HG03439 (cell line): Measurements from ENCODE around the gene CASP12.
"Not testable (repeated sequence)": the region's sequence is repeated elsewhere in the genome, so short reads cannot be mapped to it uniquely, and the experiment has no call there.

Experiments used
- ATAC-seq: cut with Tn5 transposase; IDR thresholded peaks from one replicate; pipeline ENCODE4 v1.9.1; 2021; ENCODE audit warnings: mild to moderate bottlenecking, moderate library complexity; ENCODE audit not compliant: unreplicated experiment

Gene CASP12

DNA sequence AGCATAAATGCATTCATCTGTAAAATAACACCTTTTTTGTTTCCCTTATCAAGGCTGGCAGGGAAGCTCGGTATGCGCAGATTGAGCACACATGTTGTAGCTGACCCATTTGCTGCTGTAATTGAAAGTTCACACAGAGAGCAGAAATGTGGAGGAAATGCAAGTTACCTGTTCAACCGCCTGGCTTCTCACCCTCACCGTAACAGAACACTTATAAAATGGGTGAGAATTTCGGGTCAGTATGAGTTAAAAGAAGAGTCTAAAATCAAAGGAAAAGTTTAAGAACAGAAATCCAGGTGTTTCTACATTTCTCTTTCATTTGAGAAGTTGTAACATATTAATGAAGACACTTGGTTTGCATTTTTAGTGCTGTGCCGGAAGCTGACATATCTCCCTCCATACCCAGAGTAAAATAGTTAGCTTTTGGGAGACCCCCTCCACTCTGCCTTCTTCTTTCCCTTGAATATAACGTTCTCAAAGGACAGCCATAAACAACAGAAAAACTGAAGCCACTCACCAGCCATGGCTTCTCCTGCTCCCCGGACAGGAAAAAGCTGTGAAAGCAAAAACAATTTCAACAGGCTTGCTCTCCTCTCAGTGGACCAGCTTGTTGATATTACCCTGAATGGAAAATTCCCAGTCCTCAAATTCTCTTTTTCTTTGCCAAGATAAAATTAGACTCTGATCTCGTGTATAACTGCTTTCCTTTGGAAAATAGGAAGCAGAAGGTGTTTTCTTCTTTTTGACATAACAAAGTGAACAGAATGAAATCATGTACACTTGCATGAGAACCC is at the start of gene CASP12:
Gene CASP12, minus strand, starts transcription at position 570 of the 794 bp plus-strand sequence.
- ATAC-seq = no peak

DNA sequence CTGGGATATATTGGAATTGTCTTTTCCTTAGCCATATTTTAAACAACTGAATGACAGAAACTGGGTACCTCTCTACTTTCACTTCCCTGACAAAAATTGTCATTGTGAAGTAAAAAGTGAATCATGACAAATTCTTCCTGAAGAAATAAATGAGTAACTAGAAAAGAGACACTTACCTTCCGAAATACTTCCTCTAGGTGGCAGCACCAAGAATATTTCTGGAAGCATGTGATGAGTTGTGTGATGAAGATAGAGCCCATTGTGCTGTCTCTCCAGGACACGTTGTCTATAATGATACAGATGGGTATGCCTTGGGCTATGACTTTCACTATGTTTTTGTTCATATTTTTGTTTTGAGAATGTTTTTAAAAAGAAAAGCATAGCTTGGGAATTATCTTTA is 48.6 kb upstream of the CASP12 start:
- peak; percentile 87 for ATAC-seq

DNA sequence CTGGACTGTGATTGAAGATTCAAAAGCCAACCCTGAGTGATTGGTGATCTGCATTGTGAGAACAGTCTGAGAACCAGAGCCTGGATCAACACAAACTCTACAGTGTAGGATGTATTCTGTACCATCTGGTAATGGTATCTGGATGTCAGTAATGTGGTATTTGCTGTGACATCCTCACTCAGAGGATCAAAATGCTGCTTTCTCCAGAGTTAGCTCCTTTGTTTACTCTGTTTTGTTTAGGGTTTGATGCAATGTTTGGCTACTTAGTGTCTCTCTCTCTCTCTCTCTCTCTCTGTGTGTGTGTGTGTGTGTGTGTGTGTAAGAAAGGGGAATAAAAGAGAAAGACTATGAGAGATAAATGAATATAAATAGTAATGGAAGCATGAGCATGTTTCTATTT is 45.8 kb upstream of the CASP12 start:
- ATAC-seq = no peak

DNA sequence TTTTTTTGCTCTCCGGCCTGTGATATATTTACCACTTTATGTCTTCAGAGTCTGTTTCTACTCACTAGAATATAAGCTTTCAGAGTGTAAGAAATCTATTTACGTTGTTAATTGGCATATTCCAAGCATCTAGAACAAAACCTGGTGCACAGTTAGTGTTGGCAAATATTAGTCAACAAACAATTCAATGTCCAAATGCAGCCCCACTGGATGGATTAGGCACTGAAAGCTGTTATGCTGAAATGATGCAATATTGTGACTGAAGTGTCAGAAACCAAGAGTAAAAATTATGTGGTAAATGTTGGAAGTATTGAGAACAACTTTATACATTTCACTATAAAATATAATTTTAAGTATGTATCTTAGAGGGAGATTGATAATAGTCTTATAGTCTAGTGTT is 45.3 kb upstream of the CASP12 start:
- no peak for ATAC-seq

DNA sequence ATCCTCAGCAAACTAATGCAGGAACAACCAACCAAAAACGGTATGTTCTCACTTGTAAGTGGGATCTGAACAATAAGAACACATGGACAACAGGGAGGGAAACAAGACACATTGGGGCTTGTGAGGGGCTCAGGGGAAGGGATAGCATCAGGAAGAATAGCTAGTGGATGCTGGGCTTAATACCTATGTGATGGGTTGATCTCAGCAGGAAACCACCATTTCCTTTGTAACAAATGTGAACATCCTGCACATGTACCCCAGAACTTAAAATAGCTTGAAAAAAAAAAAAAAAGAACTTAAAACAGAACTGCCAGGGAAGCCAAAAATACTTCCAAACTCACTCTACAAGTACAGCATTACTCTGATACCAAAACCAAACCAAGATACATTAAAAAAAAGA is 36.3 kb upstream of the CASP12 start:
- ATAC-seq = no peak

DNA sequence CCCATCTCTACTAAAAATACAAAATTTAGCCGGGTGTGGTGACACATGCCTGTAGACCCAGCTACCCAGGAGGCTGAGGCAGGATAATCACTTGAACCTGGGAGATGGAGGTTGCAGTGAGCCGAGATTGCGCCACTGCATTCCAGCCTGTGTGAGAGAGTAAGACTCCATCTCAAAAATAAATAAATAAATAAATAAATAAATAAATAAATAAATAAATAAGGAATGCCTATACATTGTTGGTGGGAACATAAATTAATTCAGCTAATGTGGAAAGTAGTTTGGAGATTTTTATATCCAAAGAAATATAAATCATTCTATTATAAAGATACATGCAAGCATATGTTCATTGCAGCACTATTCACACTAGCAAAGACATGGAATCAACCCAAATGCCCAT is 35.8 kb upstream of the CASP12 start:
- ATAC-seq = not testable (repeated sequence)

DNA sequence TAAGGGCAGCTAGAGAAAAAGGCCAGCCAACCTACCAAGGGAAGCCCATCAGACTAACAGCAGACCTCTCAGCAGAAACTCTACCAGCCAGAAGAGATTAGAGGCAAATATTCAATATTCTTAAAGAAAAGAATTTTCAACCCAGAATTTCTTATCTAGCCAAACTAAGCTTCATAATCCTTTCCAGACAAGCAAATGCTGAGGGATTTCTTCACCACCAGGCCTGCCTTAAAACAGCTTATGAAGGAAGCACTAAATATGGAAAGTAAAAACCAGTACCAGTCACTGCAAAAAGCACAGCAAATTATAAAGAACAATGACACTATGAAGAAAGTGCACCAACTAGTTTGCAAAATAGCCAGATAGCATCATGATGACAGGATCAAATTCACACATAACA is 30.6 kb upstream of the CASP12 start:
- ATAC-seq = no peak

DNA sequence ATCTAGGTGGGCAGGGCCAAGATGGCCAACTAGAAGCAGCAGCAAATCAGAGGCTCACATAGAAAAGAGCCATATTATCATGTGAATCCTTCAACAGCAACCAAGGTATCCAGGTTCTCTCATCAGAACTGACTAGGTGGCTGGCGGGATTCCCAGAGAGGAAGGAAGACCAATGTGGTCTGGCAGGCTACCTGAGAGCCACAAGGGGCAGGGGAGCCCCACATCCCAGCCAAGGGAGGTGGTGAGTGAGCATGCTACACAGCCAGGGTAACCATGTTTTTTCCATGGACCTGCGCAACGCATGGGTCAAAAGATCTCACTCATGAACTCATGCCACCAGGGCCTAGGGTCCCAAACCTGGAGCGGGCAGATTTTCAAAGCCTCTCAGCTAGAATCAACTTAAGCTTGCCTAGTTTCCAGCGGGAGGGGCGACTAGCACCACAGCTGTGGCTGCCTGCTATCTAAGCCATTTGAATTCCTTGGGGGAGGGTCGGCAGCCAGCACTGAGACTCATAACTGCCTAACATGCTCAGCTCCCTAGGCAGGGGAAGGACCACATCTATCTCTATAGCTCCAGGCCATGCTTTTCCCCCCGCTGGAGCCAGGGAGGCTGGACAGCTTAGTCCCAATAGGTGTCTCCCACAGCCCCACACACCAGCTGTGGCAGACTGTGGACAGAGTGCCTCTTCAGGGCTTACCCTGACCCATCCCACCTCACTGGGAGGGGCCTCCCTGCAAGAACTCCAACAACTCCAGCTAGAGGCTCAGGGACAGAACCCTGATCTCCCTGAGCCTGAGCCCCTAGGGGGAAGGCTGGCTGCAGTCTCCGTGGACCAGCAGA is 28.7 kb upstream of the CASP12 start:
- ATAC-seq = no peak

DNA sequence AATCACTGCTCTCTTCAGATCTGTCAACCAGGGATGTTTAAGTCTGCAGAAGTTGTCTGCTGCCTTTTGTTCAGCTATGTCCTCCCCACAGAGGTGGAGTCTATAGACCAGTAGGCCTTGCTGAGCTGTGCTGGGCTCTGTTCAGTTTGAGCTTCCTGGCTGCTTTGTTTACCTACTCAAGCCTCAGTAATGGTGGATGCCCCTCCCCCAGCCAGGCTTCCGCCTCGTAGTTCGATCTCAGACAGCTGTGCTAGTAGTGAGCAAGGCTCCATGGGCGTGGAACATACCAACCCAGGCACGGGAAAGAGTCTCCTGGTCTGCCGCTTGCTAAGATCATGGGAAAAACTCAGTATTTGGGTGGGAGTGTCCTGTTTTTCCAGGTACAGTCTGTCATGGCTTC is 27.6 kb upstream of the CASP12 start:
- no peak for ATAC-seq

DNA sequence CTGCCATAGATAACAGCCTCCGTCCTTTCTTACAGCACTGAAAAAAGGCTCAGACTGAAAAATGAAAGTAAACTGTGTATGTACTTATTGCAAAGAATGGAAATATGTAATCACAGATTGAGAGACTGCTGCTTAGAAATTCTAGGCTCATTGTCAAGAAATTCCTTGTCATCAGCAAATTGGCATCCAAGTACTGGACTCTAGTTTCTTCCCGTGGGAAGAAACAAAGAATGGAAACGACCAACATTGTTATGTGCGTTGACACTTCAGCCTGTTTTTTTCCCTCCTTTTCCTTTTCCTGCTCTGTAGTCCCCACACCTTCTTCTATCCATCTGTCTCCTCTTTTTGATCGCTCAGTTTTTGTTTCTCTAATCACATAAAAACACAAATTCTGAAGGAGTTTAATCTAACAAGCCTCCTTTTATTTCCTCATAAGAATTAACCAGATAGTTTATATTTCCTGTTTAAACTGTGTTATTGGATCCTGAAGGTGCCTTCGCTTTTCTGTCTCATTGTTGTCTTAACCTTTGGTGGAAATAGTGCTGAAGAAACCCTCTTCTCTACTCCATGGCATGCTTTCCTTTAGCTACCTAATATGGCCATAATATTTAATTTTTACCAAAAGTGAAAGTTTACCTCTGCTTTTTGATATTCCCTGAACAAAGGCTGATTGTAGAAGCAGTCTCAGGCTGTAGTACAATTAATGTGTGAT is 20.0 kb upstream of the CASP12 start:
- ATAC-seq = peak; percentile 74

DNA sequence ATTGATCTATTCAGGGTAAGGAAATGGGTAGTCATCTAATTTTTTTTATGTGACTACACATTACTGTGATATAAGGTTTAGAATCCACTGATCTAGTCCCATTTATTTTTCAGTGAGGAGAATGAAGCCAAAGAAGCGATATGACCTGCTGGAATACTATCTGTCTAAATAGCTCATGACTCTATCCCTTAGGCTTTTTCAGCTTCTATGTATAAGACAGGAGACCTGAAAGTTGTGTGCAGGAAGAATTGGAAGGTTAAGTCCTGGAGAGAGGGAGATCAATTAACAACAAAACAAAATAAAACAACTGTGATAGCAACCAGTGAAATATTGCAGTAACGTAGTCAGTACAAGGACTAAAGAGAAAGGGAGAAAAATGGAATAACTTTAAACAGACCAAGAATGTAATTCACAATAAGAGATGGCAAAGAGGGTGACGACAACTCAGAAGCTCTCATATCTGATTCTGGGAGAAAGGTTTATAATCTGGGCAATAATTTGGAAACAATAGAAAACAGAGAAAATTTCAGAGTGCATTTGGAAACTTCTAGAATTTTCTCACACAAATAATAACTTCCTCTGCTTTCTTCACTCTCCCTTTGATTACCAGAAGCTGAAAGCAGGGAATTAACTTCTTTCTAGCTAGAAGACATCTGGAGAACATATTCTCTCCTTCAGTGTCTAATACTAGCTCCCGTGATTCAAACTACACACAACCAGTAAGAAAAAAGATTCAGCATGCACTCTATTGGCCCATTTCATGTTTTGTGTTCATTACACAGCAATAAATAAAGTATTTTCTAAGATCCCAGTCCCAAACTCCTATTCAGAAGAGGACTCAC is 19.2 kb upstream of the CASP12 start:
- ATAC-seq = peak; percentile 32

DNA sequence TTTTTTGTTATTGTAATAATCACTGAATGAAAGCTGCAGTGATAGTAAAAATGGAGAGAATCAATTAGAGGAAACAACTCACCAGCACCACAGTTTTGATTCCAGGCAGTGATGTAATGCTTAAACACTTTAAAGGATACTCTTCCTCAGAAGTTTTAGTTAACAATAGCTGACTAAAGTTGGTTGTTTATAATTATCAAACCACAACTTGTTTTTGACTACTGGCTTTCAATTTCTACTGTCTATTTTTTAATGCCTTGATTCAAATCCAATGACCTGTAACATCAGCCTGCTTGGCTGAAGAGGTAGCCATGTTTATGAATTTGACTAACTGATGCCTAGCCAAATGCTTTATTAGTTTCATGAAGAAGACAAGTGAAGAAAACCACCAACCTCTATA is 18.2 kb upstream of the CASP12 start:
- no peak for ATAC-seq

DNA sequence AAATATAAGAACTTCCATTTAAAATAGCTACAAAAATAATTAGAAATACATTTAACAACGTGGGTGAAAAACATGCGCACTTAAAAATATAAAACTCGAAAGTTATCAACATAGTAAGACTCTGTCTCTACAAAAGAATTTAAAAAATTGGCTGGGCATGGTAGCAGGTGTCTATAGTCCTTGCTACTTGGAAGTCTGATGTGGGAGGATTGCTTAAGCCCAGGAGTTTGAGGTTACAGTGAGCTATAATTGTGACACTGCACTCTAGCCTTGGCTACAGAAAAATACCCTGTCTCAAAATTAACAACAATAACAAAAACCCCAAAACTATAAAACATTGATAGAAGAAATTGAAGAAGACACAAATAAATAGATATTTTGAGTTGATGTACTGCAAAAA is 13.8 kb upstream of the CASP12 start:
- no peak for ATAC-seq

DNA sequence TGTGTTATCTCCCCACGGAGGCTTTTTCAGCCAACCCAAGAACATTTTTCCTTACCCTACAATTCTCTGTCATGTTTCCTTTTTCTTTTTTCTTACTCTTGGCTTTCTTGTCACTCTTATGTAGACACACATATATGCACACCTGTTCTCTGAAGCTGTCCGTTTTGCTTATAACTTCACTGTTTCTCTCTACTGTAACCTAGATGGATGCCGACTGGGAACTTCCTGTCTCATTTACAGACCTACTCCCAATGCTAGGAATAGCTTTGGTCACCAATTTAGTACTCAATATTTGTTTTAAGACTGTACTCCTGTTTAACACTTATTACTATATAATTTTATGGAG is 9.9 kb upstream of the CASP12 start:
- ATAC-seq = peak; percentile 30

DNA sequence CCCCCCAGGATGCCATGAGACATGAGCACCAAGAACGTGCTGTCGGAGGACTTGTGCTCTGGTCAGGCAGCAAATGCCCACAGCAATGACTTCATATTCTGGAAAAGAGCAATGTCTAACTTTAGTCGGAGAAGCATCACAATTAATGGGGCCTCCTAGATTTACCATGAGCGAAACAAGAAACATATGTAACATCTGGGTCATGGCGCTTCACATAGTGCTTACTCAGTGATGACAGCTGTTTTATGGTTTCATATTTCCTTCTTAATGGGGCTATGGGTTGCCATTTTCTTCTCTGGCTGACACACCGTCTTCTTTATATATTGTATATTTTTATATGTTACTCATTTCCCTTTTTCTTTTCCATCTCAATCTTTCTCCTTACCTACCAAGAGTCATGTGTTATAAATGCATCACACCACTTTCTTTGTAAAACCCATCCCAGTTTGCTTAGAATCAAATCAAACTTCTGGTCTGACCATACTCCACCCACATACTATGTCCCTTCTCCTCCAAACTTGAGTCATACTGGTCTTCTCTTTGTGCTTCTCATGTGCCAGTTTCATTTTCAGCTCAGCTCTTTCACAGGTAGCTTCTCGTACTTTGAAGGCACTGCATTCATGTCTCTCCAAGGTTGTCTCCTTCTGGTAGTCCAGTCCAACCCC is 9.4 kb upstream of the CASP12 start:
- peak; percentile 90 for ATAC-seq

DNA sequence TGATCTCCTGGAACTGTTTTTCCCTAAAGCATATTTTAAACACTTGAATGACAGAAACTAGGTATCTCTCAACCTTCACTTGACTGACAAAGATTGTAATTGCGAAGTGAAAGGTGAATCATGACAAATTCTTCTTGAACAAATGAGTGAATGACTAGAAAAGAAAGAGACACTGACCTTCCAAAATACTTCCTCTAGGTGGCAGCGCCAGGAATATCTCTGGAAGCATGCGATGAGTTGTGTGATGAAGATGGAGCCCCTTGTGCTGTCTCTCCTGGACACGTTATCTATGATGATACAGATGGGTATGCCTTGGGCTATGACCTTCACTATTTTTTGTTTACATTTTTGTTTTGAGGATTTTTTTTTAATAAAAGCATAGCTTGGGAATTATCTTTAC is 7.0 kb upstream of the CASP12 start:
- ATAC-seq = no peak

DNA sequence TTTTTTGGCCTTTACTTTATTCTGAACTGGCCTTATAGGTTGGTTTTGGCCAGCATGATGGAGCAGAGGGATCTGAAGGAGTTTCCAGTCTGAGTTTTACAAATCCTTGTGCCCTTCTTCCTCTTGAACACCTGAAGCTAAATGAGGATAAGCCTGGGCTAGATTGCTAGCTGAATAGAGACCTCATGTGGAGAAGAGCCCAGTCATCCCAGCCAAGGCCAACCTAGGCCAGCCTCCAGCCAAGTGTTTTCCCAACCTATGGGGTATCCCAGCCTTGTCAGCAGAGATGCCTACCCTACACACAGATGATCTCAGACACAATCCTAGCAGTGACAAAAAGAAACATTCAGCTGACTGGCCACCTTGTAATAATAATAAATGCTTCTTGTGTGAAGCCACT is 966 bp upstream of the CASP12 start:
- no peak for ATAC-seq

DNA sequence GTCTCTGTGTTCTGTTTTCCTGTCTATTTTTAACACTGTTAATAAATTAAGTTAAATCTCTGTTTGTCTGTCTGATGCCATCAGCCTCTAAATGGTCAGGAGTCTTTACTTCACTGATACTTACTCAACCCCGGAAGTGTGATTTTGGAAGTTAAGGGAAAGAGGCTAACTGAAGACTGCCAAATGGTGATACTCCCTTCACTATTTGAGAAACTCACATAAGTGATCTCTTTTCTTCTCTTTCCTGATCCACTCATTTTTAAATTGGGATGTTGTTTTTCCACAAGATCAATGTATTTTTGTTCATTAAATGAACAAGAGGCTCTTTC is 389 bp upstream of the CASP12 start:
- ATAC-seq = no peak

DNA sequence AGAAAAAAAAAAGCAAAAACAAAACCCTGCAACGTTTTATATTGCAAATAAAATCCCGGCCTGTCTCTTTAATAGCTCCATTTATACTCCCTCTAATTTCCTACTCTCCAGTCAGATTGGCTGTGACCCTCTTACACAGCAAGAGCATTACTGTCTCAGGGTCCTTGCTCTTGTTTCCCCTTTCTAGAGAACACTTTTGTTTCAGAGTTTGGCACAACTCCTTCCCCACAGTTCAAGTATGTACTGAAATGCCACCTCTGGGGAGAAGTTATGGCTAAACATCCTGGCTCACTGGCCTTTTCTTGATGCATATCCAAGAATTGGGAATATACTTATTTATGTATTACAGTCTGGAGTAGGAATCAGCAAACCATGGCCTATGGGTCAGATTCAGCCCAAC is 2.6 kb downstream of the CASP12 start:
- no peak for ATAC-seq

DNA sequence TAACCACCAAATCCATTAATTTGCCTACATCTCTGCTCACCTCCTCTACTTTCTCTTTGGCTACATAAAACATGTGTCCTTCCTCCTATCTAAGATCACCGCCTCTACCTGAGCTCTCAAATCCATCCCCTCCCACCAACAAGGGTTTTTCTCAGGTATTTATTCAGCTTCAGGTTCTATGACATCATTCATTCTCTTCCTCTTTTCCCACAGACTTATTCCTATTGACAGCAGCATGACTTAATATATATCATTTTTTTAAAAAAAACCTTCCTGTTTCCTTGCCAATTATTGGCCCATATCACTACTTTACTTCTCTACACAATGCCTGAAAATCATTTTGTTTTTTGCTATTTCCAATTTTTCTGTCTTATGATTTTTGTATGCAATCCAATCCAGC is 4.4 kb downstream of the CASP12 start:
- ATAC-seq = no peak
